Measurements from ENCODE around the gene TRPC4.
"Not testable (repeated sequence)": the region's sequence is repeated elsewhere in the genome, so short reads cannot be mapped to it uniquely, and the experiment has no call there.

TRPC4 gene

DNA sequence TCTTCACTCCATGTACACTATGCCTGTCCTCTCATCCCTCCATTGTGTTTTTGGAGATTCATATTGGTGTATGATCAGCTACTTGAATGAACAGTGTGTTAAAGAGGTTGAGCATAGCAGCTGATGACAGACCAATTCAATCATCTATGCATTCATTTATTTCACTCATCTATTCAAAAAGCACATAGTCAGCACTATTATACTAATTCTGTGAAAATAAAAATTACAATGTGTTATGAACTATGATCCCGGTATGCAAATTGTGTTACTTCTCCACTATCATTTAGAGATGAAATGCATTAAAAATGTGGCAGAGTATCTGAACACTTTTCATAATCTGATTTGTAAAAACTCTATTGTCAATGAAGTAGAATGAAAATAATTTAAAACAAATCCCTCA is 5.9 kb downstream of the TRPC4 start:
- DNase-seq (ENCODE audit: low read depth): no peak

GRCh38 chr13:37835392-37835791 is 34.2 kb downstream of the TRPC4 start:
- no peak overlapping the region for H3K4me3 ChIP-seq (ENCODE audit: low read depth, low read length)
- DNase-seq (ENCODE audit: low read depth): no peak

More for the DNA sequence above, 5.9 kb downstream of the TRPC4 start:
- H3K4me3 ChIP-seq (ENCODE audit: low read depth, low read length): no peak overlapping the region

- no peak overlapping the region for H3K4me3 ChIP-seq (ENCODE audit: low read depth, low read length)
- no peak for DNase-seq (ENCODE audit: low read depth)
Measured at GRCh38 chr13:37833411-37833810, 36.2 kb downstream of the TRPC4 start.

- no peak for DNase-seq (ENCODE audit: low read depth)
- no peak overlapping the region for H3K4me3 ChIP-seq (ENCODE audit: low read depth, low read length)
Measured at GRCh38 chr13:37816276-37816675, 53.3 kb downstream of the TRPC4 start.

GRCh38 chr13:37811441-37811840 is 58.1 kb downstream of the TRPC4 start:
- no peak for DNase-seq (ENCODE audit: low read depth)
- H3K4me3 ChIP-seq (ENCODE audit: low read depth, low read length): no peak overlapping the region

- no peak overlapping the region for H3K4me3 ChIP-seq (ENCODE audit: low read depth, low read length)
- no peak for DNase-seq (ENCODE audit: low read depth)
Measured at GRCh38 chr13:37806666-37807065, 62.9 kb downstream of the TRPC4 start.

- DNase-seq (ENCODE audit: low read depth): no peak
Measured at GRCh38 chr13:37797631-37798030, 71.9 kb downstream of the TRPC4 start.

DNA sequence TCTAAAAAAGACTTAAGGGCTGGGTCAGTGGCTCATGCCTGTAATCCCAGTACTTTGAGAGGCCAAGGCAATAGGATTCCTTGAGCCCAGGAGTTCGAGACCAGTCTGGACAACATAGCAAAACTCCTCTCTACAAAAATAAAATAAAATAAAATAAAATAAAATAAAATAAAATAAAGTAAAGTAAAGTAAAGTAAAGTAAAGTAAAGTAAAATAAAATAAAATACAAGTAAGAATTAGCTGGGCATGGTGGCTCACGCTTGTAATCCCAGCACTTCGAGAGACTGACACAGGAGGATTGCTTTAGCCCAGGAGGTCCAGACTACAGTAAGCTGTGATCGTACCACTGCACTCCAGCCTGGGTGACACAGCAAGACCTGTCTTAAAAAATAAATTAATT is 72.8 kb downstream of the TRPC4 start:
- H3K4me3 ChIP-seq (ENCODE audit: low read depth, low read length); DNase-seq (ENCODE audit: low read depth): not testable (repeated sequence)

More at GRCh38 chr13:37797631-37798030, 71.9 kb downstream of the TRPC4 start:
- no peak overlapping the region for H3K4me3 ChIP-seq (ENCODE audit: low read depth, low read length)

DNA sequence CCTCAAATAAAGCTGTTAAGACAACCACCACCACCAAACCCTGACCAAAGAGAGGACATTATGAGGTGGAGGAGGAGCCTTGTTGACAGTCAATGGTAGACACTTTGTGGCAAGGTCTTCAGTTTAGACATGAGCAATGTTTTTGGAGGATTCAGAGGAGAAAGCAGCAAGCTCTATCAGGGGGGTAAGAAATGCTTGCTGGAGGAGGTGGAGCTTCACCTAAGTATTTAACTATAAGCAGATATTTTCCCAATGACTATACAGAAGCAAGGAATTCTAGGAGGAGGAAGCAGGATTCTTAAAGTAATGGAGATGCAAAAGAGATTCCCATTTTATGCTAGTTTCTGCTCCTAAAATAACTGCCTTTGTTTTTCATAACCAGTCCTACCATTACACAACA is 74.2 kb downstream of the TRPC4 start:
- no peak overlapping the region for H3K4me3 ChIP-seq (ENCODE audit: low read depth, low read length)
- no peak for DNase-seq (ENCODE audit: low read depth)

DNA sequence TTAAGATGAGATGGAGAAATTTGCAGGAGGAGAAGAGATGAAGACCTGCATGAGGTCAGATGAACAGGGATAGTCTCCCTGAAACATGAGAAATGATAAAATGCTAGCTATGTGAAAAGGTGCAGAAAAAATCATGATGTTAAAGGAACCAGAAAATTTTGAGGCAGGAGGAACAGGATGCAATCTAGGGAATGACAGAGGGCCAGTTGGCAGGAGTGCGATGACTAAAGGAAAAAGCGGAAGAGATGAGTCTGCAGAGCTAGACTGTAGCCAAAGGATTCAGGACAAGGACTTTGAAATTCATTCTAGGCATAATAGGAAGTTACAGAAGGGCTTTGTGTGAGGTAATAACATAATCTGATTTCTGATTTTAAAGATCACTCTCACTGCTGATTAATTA is 77.9 kb downstream of the TRPC4 start:
- H3K4me3 ChIP-seq (ENCODE audit: low read depth, low read length): no peak overlapping the region
- DNase-seq (ENCODE audit: low read depth): peak; percentile 4

DNA sequence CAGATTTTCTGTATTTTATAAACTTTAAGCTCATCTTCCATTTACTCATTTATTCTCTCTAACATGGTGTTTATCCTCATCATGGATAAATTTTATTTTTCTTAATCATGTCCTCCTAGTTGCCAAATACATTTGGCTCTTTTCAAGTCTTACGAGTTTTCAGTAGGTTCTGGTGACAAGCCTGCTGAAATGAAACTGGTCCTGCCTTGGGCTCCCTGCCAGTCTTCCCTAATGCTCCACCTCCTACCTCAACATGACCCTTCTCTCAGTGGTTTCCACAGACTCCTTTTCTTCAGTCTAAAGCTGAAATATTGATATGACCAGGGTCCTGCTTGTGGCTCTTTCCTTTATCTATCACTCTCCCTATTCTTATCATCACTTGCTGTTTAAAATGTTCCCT is 81.2 kb downstream of the TRPC4 start:
- DNase-seq (ENCODE audit: low read depth): no peak
- no peak overlapping the region for H3K4me3 ChIP-seq (ENCODE audit: low read depth, low read length)

DNA sequence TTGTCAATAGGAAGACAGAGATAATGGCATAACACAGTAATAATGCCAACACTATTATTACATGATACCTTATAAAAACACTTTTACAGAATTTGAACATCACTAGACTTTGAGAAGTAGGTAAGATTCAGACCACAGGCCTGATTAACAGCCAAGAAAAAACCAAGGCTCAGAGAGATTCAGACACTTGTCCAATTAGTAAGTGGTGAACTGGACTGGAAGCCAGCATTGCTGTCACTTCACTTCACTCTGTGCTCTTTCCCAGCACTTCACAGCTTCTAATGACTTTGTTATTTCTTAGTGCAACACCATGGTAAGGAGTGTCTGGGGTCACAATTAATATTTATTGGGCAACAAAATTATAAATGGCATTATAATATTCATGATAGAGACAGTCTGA is 91.9 kb downstream of the TRPC4 start:
- DNase-seq (ENCODE audit: low read depth): no peak
- no peak overlapping the region for H3K4me3 ChIP-seq (ENCODE audit: low read depth, low read length)

GRCh38 chr13:37775871-37776270 is 93.7 kb downstream of the TRPC4 start:
- H3K4me3 ChIP-seq (ENCODE audit: low read depth, low read length): no peak overlapping the region
- DNase-seq (ENCODE audit: low read depth): no peak

DNA sequence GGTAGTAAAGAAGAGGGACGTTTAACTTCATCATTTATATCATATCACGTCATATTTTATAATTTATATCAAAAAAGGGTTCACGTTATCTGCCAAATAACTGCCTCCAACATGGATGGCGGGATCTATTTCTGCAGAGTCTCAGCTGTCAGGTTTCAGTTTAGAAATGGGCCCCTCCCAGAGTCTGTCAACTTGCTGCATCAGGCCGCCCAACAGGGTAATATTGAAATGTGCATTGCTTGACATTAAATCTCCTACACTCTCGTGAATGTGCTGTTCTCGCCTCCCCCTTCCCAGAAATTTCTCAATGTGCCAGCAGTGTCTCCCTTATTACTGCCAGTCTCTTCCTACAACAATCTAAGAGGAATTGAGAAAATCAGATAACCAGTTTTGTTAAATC is 96.9 kb downstream of the TRPC4 start:
- DNase-seq (ENCODE audit: low read depth): no peak
- H3K4me3 ChIP-seq (ENCODE audit: low read depth, low read length): no peak overlapping the region

DNA sequence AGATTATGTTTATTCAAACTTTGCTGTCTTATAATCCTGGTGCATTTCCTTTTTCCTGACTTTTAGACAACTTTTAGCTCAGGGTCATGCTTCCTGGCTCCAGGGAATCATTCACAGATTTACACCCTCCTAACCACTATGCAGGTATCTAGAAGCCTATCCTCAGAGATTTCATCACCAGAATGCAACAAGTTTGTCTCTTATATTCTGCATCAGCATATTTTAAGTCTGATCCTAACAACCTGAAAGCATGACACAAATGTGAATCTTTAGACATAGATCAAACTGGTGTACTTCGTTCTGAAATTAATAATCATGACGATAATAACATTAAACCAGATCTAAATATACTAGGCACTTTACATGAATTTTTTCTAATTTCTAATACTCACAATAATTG is 100.0 kb downstream of the TRPC4 start:
- no peak for DNase-seq (ENCODE audit: low read depth)
- no peak overlapping the region for H3K4me3 ChIP-seq (ENCODE audit: low read depth, low read length)

- no peak overlapping the region for H3K4me3 ChIP-seq (ENCODE audit: low read depth, low read length)
- no peak for DNase-seq (ENCODE audit: low read depth)
Measured at GRCh38 chr13:37769078-37769477, 100.5 kb downstream of the TRPC4 start.

GRCh38 chr13:37766502-37766901 is 103.1 kb downstream of the TRPC4 start:
- DNase-seq (ENCODE audit: low read depth): no peak
- H3K4me3 ChIP-seq (ENCODE audit: low read depth, low read length): no peak overlapping the region

- no peak overlapping the region for H3K4me3 ChIP-seq (ENCODE audit: low read depth, low read length)
- no peak for DNase-seq (ENCODE audit: low read depth)
Measured at GRCh38 chr13:37755349-37755748, 114.2 kb downstream of the TRPC4 start.

DNA sequence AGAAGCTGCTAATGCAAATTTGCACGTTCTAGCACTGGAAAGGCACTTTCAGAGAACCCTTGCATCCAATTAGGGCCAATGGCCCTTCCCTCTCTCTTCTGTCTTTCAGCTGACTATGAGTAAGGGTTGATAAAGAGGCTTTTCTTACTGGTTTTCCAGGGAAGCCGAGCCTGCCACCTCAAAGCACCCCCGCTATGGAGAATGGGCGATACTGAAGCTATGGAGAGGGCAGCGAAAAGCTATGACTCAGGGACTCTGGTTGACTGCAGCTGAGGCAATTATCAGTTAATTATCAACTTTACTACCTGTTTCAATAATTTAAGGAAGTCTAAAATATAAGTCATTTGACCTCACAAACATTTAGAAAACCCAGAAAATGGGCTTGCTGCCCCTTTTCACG is 115.8 kb downstream of the TRPC4 start:
- H3K4me3 ChIP-seq (ENCODE audit: low read depth, low read length): no peak overlapping the region
- no peak for DNase-seq (ENCODE audit: low read depth)

DNA sequence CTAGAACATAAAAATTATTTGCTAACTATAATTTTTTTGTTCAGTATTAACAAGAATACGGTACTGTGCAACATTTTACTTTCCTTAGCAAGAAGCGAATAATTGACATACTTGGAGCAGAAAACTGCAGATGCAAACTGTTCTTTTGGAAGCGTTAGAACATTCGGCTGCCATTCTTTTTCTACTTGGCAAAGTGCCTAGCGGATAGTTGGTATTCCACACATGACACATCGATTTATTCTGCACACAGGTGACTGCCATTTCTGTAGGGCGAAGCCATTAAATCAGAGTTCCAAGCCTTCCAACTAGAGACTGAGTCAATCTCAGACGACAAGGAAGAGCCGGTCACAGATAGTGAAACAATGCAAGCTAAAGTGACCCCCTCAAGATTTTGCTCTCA is 117.4 kb downstream of the TRPC4 start:
- no peak for DNase-seq (ENCODE audit: low read depth)
- no peak overlapping the region for H3K4me3 ChIP-seq (ENCODE audit: low read depth, low read length)

- no peak for DNase-seq (ENCODE audit: low read depth)
Measured at GRCh38 chr13:37751025-37751424, 118.5 kb downstream of the TRPC4 start.

DNA sequence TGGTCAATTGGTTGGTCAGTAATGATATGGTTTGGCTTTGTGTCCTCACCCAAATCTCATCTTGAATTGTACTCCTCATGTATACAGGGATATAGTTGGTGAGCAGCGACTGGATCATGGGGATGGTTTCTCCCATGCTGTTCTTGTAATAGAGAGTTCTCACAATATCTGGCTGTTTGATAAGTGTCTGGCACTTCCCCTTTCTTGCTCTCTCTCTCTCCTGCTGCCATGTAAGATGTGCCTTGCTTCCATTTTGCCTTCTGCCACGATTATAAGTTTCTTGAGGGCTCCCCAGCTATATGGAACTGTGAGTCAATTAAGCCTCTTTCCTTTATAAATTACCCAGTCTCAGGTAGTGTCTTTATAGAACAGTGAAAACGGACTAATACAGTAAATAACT is 120.7 kb downstream of the TRPC4 start:
- no peak overlapping the region for H3K4me3 ChIP-seq (ENCODE audit: low read depth, low read length)
- no peak for DNase-seq (ENCODE audit: low read depth)

More at GRCh38 chr13:37751025-37751424, 118.5 kb downstream of the TRPC4 start:
- no peak overlapping the region for H3K4me3 ChIP-seq (ENCODE audit: low read depth, low read length)
